Measurements from ENCODE around the gene ATP6V0C. TPM values are rescaled to one million over a fixed set of nuclear protein-coding genes. Genes with fewer than 3 reads are reported as not detected.
"Not testable (repeated sequence)": the region's sequence is repeated elsewhere in the genome, so short reads cannot be mapped to it uniquely, and the experiment has no call there.

ATP6V0C gene
- total RNA-seq, 1 donor from 2014 or later: 150 TPM

DNA sequence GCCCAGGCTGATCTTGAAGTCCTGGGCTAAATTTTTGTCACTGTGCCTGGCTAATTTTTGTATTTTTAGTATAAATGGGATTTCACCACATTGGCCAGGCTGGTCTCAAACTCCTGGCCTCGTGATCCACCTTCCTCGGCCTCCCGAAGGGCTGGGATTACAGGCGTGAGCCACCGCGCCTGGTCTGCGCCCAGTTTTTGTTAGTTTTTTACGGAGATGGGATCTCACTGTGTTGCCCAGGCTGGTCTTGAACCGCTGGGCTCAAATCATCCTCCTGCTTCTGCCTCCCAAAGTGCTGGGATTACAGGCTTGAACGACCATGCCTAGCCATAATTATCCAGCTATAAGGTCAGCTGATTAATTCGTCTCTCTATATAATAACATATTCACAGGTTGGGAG lies 20.2 kb downstream of the ATP6V0C start:
- DNase-seq (no peak), ATAC-seq (no peak)
- intact Hi-C loops (cut with micrococcal nuclease): no loop called here

DNA sequence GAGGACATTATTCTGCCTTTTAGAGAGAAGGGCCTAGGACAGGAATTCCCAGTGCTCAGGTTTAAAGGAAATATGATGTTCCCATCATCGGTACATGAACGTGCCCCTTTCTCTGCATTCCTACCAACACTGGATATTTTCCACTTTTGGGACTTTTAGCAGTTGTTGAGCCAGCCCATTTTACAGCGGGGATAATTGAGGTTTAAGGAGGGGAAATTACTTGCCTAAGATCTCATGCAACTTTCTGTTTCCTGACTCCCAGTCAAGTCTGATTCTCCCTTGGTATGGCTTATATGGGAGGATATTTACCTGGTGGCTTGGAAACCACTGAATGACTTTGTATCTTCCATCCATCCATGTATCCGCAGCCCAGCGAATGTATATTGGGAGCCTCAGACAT lies 20.6 kb downstream of the ATP6V0C start:
- ATAC-seq; DNase-seq; intact Hi-C loops (cut with micrococcal nuclease): not testable (repeated sequence)

DNA sequence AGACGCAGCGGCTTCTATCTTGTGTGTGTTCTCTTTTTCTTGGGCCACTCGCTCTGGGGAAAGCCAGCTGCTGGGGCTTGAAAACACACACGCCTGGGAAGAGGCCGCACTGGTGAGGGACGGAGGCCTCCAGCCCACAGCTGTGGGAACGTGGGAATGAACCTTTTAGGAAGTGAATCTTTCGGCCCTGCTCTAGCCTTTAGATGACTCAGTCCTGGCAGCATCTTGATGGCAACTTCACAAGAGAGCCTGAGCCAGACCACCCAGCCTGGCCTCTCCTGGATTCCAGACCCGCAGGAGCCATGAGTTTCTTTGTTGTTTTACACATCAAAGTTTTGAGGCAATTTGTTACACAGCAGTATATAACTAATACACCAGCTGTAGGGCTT lies 21.9 kb downstream of the ATP6V0C start:
- intact Hi-C loops (cut with micrococcal nuclease): no loop called here

DNA sequence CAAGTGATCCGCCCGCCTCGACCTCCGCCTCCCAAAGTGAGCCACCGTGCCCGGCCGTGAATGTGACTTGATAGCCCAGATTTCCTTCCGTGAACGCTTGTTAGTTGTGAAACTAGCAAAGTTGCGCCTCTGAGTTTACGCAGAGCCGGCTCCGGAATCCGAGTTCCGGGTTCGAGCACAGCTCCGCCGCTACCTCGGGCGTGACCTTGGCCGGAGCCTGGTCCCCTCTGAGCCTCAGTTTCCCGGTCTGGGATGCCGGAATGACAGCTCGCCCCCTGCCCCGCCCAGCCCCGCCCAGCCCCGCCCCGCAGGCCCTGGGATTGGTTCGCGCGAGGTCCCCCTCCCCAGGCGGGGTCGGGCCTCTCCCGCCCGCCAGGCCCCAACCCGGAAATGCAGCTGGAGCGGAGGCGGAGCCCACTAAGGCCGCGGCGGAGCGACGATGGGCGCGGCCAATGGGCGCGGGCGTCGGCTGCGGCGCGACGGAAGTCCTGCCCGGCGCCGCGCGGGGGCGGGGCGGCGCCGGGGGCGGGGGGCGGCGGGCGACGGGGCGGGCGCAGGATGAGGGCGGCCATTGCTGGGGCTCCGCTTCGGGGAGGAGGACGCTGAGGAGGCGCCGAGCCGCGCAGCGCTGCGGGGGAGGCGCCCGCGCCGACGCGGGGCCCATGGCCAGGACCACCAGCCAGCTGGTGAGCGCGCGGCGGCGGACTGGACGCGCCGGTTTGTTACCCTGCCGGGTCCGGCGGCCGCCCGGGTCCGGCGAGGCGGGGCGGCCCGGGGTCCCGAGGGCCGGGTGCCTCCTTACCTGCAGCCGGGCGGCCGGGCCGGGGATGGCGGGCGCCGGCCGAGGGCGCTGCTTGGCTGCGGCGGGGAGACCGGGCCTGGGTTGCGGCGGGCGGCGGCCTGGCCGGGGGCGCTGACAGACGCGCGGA lies 24.0 kb downstream of the ATP6V0C start, which contains the start of gene PDPK1:
Gene PDPK1, plus strand, starts transcription at position 571 of the 929 bp plus-strand sequence. Its CDS starts 92 bp downstream, at position 663.
- DNase-seq (peak; percentile 97), ATAC-seq (peak; percentile 92)
- intact Hi-C loops (cut with micrococcal nuclease): no loop called here

More for the DNA sequence above, 21.9 kb downstream of the ATP6V0C start:
- no peak for ATAC-seq
- DNase-seq: no peak

DNA sequence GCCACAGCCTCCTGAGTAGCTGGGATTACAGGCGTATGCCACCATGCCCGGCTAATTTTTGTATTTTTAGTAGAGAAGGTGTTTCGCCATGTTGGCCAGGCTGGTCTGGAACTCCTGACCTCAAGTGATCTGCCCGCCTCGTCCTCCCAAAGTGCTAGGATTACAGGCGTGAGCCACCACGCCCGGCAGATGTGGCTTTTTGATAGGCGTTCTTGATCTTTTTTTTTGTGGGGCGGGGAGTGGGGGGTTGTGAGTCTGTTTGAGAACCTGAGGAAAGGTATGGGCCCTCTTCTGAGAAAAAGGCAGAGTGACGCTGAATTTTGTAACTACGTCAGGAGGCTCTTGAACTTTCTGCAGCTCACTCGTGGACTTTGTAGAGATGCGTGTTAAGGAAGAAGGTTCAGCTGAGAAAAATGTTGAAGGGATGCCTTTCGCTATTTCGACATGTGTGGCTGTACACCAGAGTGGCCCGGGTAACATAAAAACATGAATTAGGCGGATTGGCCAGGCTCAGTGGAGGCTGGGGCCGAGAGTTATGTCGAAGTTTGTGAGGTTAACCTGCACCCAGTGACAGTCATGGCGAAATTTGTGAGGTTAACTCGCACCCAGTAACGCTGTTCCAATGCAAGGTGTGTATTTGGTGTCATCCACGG lies 25.6 kb downstream of the ATP6V0C start:
- ATAC-seq; intact Hi-C loops (cut with micrococcal nuclease): not testable (repeated sequence)
- peak; percentile 16 for DNase-seq

DNA sequence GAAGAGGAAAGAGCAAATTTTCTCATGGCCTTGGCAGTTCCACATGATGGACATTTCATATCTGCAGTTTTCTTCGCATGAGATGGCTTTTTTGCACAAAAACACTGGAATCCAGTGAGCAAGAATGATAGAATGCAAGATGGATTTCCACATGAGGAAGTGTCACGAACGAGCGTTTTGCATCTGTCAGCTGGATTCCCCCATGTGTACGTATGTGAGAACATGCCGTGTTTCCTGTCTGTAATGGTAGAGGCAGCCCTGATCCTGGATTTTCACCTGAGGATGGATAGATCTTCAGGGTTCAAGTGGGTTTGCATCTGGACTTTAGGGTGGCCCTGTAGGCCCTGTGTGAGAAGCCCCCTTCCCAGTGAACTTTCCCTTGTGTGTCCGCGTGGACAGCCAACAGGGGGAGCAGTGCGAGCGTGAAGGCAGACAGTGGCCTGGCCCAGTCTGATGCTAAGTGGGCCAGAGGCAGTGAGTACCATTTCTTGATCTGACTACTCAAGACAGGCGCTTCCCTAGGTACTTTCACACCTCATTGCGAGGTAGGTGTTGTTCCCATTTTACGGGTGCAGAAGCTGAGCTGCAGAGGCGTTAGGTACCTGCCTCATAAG lies 26.2 kb downstream of the ATP6V0C start:
- ATAC-seq; intact Hi-C loops (cut with micrococcal nuclease): not testable (repeated sequence)
- peak; percentile 56 for DNase-seq

DNA sequence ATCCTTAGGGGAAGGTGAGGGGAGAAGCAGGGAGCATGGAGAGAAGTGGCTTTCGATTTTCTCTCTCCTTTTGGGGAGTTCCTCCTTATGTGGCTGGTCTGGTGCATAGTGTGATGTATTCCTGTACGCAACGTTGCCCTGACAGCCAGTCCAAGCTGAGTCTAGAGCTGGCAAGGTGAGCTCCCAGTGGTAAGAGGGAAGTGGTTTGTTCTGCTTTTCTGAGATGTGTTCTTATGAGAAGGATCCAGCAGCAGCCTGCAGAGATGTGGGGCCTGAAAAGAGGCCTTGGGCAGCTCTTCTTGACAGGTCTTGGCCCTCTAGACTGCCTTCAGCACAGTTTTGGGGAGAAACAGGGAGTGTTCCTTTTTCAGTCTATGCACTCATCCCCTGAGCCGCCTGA lies 27.2 kb downstream of the ATP6V0C start:
- ATAC-seq: not testable (repeated sequence)

DNA sequence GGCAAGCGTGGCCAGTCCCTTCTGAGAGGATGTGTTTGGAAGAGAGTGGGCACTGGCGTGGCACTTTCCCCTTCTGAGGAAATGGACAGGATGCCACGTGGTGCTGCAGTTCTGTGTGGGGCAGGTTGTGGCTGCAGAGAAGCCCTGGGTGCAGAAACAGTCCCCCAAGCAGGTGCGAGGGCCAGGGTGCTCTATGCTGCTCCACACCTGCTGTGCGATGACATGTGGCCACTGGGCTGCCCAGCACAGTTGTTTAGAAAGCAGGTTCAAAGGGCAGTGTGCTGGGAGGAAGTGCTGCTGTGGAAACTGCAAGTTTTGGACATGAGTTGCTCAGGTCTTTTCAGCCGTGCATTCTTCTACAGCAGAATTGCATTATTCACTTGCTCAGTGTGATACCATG lies 27.7 kb downstream of the ATP6V0C start:
- ATAC-seq; intact Hi-C loops (cut with micrococcal nuclease); DNase-seq: not testable (repeated sequence)

More for the DNA sequence above, 27.2 kb downstream of the ATP6V0C start:
- DNase-seq; intact Hi-C loops (cut with micrococcal nuclease): not testable (repeated sequence)

DNA sequence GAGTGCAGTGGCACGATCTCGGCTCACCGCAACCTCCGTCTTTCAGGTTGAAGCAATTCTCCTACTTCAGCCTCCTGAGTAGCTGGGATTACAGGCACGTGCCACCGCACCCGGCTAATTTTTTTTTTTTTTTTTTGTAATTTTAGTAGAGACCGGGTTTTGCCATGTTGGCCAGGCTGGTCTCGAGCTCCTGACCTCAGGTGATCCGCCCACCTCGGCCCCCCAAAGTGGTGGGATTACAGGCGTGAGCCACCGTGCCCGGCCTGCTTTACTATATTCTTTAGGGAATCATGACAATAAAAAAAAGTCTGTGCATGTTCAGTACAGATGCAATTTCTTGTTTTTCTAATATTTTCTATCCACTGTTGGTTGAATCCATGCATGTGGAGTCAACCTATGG lies 30.0 kb downstream of the ATP6V0C start:
- intact Hi-C loops (cut with micrococcal nuclease); ATAC-seq; DNase-seq: not testable (repeated sequence)

DNA sequence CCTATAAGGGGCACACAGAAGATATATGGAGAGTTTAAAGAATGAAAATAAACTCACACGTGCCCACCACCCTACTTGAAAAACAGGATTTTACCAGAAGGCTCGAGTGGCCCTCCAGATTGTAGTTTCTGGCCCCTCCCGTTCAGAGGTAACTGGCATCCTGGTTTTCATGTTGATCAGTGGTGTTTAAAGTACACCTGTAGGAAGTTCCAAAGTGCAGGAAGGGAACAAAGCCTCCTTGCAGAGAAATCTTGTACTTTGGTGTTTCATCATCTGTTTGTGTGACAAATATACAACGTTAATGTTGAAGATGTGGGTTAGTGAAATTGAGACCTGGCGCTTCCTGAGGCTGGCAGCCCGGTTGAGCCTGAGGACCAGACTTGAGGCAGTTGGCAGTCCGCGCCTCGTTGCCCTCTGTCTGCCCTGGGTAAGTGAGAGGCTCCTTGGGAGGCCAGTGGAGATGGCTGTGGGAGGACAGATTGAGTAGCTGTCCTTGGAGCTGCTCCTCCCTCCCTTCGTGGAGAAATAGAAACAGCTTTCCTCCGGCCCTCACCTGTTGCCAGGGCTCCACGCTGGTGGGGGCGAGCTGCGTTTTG lies 36.6 kb downstream of the ATP6V0C start:
- intact Hi-C loops (cut with micrococcal nuclease); DNase-seq; ATAC-seq: not testable (repeated sequence)

DNA sequence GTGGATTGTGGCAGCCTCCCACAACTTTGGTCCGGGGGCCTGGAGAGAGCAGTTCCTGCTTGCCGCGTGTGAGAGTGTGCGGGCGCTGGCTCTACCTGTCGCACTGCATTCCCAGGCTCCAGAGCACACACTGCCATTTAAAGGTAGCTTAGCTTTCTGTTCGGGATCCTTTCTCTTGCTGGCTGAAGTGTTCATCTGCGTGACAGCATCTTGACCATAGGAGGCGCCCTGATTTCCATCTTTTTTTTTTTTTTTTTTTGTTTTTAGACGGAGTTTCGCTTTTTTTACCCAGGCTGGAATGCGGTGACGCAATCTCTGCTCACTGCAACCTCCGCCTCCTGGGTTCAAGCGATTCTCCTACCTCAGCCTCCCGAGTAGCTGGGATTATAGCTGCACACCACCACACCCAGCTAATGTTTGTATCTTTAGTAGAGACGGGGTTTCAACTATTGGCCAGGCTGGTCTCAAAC lies 37.7 kb downstream of the ATP6V0C start:
- DNase-seq; intact Hi-C loops (cut with micrococcal nuclease); ATAC-seq: not testable (repeated sequence)

DNA sequence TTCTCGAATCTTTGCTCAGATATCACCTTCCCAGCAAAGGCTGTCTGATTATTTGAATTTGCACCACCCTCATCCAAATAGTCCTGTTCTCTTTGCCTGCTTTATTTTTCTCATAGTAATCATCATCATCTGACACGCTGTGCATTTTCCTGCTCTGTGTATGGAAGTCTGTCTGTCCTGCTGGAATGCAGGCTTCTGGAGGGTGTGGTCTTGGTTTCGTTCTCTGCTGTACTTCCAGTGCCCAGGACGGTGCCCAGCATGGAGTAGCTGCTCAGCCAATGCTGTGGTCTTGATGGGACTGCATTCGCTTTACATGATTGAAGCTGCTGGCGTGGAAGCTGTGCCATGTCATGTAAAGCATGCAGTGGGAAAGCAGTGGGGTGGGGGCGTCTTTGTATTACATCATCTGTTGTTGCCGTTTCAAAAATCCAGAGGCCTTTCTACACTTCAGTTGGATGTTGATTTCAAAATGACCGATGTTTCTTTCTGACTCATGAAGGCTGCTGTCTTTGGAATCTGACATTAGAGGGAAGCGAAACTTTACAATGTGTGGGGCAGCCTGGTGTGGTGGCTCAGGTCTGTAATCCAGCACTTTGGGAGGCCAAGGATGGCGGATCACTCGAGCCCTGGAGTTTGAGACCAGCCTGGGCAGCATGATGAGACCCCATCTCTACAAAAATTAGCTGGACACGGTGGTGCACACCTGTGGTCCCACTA lies 41.1 kb downstream of the ATP6V0C start:
- DNase-seq; intact Hi-C loops (cut with micrococcal nuclease): not testable (repeated sequence)
- ATAC-seq: peak; percentile 17

DNA sequence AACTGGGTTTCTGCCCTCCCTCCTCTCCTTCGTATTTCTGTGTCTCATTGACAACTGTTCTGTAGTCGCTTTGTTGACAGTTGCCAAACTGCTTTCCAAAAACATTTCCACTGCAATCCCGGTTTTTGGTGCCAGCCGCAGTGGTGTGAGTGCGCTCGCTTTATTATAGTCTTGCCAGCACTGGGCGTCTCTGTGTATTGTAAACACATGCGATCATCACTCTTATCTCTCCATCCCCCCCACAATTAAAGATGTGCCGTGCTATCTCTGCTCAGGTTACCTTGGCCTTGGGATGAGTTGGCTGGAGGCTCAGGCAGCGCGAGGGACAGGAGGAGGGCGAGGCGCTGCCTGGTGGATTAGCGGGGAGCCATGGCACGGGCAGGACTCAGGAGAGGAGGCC lies 43.4 kb downstream of the ATP6V0C start:
- ATAC-seq; intact Hi-C loops (cut with micrococcal nuclease); DNase-seq: not testable (repeated sequence)

DNA sequence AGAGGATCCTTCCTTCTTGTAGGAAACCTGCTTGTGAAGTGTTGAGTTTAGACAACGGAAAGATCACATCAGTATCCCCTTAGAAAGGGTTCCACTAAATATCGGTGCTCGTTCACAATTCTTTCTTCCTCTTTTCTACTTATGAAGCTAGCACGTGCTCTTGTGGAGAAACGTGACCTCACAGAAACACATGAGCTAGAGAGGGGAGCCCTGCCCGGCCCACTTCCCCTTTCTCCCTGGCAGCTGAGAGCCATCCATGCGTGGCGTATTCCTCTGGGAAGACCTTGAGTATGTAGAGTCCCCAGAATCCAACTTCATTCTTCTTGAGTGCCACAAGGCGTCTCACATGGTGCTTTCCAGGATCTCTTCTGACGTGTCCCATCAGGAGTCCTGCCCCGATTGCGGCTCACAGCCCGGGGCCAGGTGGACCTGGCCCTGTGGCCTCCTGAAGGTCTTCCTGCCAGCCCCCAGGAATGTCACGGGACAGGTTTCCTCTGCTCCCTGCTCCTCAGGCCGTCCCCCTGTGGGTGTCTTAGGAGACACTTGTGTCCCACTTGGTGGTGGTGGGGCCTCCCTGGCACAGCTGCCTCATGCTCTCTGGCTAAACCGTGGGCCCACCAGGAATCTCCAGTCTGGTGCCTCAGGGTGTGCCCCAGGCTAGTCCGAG lies 46.5 kb downstream of the ATP6V0C start:
- intact Hi-C loops (cut with micrococcal nuclease); DNase-seq: not testable (repeated sequence)
- peak; percentile 69 for ATAC-seq

DNA sequence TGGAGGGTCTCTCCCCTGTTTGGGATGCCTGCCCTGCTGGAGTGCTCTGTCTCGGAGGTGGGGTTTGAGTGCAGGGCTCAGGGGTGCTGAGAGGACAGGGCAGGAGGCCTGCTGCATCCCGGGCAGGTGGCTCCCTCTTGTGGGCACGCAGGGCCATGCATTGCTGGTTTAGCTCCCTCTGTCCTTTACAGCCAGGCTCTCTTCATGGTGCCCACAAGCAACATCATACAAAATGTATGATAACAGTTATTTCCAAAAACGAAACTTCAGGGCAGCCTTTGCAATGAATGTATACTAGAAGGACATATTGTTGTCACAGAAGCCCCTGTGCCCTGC lies 47.0 kb downstream of the ATP6V0C start:
- intact Hi-C loops (cut with micrococcal nuclease): not testable (repeated sequence)
- peak; percentile 86 for ATAC-seq
- peak; percentile 79 for DNase-seq

DNA sequence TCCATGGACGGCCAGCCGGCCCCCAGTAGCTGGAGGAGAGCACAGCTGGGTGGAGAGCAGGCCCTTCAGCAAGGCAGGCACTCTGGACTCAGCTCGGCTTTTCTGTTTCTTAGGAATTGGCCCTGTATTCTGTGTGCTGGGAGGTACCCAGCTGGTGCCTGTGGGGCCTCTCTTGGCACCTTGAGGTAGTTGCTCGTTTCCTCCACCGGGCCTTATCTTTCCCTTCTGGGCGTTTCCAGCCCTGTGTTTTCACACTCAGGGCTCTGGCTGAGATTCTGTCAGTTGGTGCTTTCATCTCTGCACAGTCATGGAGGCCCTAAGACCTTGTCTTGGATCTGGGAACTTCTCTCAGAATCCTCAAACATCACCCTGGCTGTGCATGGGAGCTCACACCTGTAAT lies 53.8 kb downstream of the ATP6V0C start:
- peak; percentile 9 for ATAC-seq
- intact Hi-C loops (cut with micrococcal nuclease): not testable (repeated sequence)

DNA sequence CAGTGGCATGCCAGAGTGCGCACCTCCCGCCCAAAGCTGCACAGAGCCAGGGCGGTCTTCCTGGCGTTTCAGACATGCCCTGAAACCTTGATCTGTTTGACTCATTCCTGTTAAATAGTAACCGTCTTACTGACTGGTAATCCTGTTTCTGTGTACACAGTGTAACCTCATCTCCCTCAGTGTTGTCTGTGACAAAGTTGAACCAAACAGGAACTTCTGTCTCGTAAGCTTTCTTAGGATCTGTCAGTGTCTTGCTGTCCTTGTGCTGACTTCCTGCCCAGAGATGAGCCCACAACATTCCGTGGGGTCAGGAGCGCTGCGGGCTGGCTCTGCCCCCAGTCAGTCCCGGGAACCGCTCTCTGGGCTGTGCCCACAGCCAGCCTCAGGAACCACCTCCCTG lies 54.8 kb downstream of the ATP6V0C start:
- ATAC-seq: not testable (repeated sequence)

More for the DNA sequence above, 53.8 kb downstream of the ATP6V0C start:
- not testable (repeated sequence) for DNase-seq

More for the DNA sequence above, 54.8 kb downstream of the ATP6V0C start:
- intact Hi-C loops (cut with micrococcal nuclease); DNase-seq: not testable (repeated sequence)

All from left ventricle myocardium superior (tissue), 1 donor.